ENCODE results near the gene PCARE.

The PCARE gene

GRCh38 chr2:29015701-29016470 lies 58.4 kb downstream of the PCARE start:
- ChIA-PET CTCF (no interaction called here), POLR2A (ENCODE audit: low non-redundant PET) (no interaction called here)
- no peak for DNase-seq (ENCODE audit: low spot score)
- H3K27ac ChIP-seq, result no peak overlapping the region
- TF ChIP-seq CTCF (conservative IDR thresholded peaks at IDR 0.05; ENCODE audit: low read depth), result no peak

- no peak for TF ChIP-seq CTCF (conservative IDR thresholded peaks at IDR 0.05; ENCODE audit: low read depth)
- no peak for DNase-seq (ENCODE audit: low spot score)
- ChIA-PET CTCF (no interaction called here), POLR2A (ENCODE audit: low non-redundant PET) (no interaction called here)
- H3K27ac ChIP-seq, result no peak overlapping the region
Measured at GRCh38 chr2:29014811-29015421, 59.4 kb downstream of the PCARE start.

GRCh38 chr2:29014331-29014730 lies 60.0 kb downstream of the PCARE start:
- no peak for DNase-seq (ENCODE audit: low spot score)
- ChIA-PET CTCF (no interaction called here), POLR2A (ENCODE audit: low non-redundant PET) (no interaction called here)
- no peak overlapping the region for H3K27ac ChIP-seq
- TF ChIP-seq CTCF (conservative IDR thresholded peaks at IDR 0.05; ENCODE audit: low read depth), result no peak

GRCh38 chr2:29013057-29013780 lies 61.1 kb downstream of the PCARE start:
- DNase-seq (ENCODE audit: low spot score), result peak; percentile 18
- CTCF ChIA-PET, result interaction anchor here (0.6 kb wide), 1 partner anchor 33 kb away, joined by 4 read pairs; no protein-coding TSS in a partner anchor
- POLR2A ChIA-PET (ENCODE audit: low non-redundant PET), result no interaction called here
- no peak overlapping the region for H3K27ac ChIP-seq
- no peak for TF ChIP-seq CTCF (conservative IDR thresholded peaks at IDR 0.05; ENCODE audit: low read depth)

GRCh38 chr2:29012211-29012681 lies 62.1 kb downstream of the PCARE start:
- H3K27ac ChIP-seq, result no peak overlapping the region
- ChIA-PET POLR2A (ENCODE audit: low non-redundant PET) (no interaction called here), CTCF (interaction anchor here (0.6 to 1.3 kb wide), 3 partner anchors 22 to 57 kb away, joined by 3 to 4 read pairs (median 4); no protein-coding TSS in a partner anchor)
- DNase-seq (ENCODE audit: low spot score), result no peak
- no peak for TF ChIP-seq CTCF (conservative IDR thresholded peaks at IDR 0.05; ENCODE audit: low read depth)
